ENCODE measurements around the gene NEBL. TPM values are rescaled to one million over a fixed set of nuclear protein-coding genes. Genes with fewer than 3 reads are reported as not detected.

The NEBL gene
- total and polyA plus RNA-seq, 2 donors from 2014 or later = 13.8 to 21.2 TPM

DNA sequence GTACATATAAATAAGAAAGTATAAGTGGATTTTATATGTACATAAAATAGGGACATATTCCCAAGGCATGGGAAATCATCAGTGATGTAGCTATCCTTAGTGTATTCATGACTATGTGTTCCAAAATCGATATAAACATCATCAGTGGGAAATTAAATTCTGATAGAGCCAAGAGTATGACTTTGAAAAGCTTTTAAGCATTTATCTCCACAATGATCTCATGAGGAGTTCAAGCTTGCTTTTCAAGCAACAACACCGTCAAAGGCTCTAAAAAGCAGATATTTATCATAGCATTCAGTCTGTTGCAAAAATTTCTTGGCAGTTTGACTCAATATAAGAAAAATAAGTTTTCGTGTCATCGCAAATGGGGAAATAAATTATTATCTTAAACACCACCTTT is 14.5 kb upstream of the NEBL start:
- no peak for DNase-seq
- H3K27ac ChIP-seq (ENCODE audit: low read depth in 2 of 2, low read length in 2 of 2) = no peak overlapping the region
- H3K9me3 ChIP-seq (ENCODE audit: control insufficient read depth in 2 of 3, insufficient read depth in 1 of 3, low read length in 3 of 3) = no peaks in the 10 kb centered on the region
- no peaks in the 10 kb centered on the region for H3K4me1 ChIP-seq (ENCODE audit: control insufficient read depth in 2 of 3, insufficient read depth in 2 of 3, low read depth in 1 of 3, low read length in 3 of 3)
- H3K9ac ChIP-seq (ENCODE audit: low read length in 3 of 3) = no peak overlapping the region
- no peak overlapping the region for H3K4me3 ChIP-seq (ENCODE audit: low read length in 3 of 3)
- TF ChIP-seq, protein P1, sequence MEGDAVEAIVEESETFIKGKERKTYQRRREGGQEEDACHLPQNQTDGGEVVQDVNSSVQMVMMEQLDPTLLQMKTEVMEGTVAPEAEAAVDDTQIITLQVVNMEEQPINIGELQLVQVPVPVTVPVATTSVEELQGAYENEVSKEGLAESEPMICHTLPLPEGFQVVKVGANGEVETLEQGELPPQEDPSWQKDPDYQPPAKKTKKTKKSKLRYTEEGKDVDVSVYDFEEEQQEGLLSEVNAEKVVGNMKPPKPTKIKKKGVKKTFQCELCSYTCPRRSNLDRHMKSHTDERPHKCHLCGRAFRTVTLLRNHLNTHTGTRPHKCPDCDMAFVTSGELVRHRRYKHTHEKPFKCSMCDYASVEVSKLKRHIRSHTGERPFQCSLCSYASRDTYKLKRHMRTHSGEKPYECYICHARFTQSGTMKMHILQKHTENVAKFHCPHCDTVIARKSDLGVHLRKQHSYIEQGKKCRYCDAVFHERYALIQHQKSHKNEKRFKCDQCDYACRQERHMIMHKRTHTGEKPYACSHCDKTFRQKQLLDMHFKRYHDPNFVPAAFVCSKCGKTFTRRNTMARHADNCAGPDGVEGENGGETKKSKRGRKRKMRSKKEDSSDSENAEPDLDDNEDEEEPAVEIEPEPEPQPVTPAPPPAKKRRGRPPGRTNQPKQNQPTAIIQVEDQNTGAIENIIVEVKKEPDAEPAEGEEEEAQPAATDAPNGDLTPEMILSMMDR (IDR thresholded peaks at IDR 0.05; ENCODE audit: borderline replicate concordance, extremely low read depth, insufficient read depth) = no peak
- H3K27me3 ChIP-seq (ENCODE audit: control insufficient read depth, insufficient read depth, low read length) = no peaks in the 10 kb centered on the region
- intact Hi-C loops (cut with DNase I) = no loop called here
- no peaks in the 10 kb centered on the region for H3K36me3 ChIP-seq (ENCODE audit: control insufficient read depth in 2 of 3, insufficient read depth in 3 of 3, low read length in 3 of 3)
- FAIRE-seq = no peak

DNA sequence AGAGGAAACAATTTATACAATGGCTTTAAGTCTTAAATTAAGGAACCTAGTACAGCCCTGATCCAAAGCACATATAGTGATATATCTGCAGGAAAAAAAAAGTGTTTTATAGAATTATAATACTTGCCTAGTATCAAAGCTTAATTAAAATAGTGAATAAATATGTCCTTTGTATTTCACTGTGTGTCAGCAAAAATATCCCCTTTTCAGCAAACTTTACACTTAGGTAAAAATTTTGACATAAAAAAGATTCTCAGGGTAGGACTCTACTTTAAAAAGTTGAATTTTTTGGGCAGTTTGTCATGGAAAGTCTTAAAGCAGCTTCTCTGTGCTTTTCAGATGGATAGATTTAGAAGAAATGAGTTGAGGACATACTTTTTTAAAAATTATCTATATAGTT is 12.7 kb upstream of the NEBL start:
- Histone ChIP-seq H3K36me3 (ENCODE audit: control insufficient read depth in 2 of 3, insufficient read depth in 3 of 3, low read length in 3 of 3) (no peaks in the 10 kb centered on the region), H3K27ac (ENCODE audit: low read depth in 2 of 2, low read length in 2 of 2) (no peak overlapping the region), H3K9ac (ENCODE audit: low read length in 3 of 3) (no peak overlapping the region), H3K4me1 (ENCODE audit: control insufficient read depth in 2 of 3, insufficient read depth in 2 of 3, low read depth in 1 of 3, low read length in 3 of 3) (no peaks in the 10 kb centered on the region), H3K9me3 (ENCODE audit: control insufficient read depth in 2 of 3, insufficient read depth in 1 of 3, low read length in 3 of 3) (no peaks in the 10 kb centered on the region), H3K27me3 (ENCODE audit: control insufficient read depth, insufficient read depth, low read length) (no peaks in the 10 kb centered on the region), H3K4me3 (ENCODE audit: low read length in 3 of 3) (no peak overlapping the region)
- DNase-seq = no peak
- TF ChIP-seq, protein P1 (IDR thresholded peaks at IDR 0.05; ENCODE audit: borderline replicate concordance, extremely low read depth, insufficient read depth) = no peak
- no peak for FAIRE-seq
- intact Hi-C loops (cut with DNase I) = no loop called here

DNA sequence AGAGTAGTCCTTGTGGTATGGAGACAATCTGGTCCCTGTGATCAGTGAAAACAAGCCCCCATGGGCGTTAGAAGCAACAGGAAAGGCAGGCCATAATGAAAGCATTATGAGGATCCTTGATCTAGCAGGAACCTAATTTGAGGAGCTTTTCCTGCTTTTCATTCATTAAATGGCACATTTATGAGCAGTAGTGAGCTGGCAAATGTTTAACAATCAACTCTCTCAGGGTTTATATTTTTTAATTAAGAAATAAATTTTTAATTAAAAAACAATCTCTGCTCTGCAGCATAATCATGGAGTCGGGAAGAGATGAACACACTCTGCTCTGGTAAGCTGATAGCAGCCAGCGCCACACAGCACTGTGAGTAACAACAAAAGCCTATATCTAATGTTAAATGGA is 11.3 kb upstream of the NEBL start:
- FAIRE-seq = no peak
- Histone ChIP-seq H3K9ac (ENCODE audit: low read length in 3 of 3) (no peak overlapping the region), H3K36me3 (ENCODE audit: control insufficient read depth in 2 of 3, insufficient read depth in 3 of 3, low read length in 3 of 3) (no peaks in the 10 kb centered on the region), H3K9me3 (ENCODE audit: control insufficient read depth in 2 of 3, insufficient read depth in 1 of 3, low read length in 3 of 3) (no peaks in the 10 kb centered on the region), H3K27me3 (ENCODE audit: control insufficient read depth, insufficient read depth, low read length) (no peaks in the 10 kb centered on the region), H3K4me1 (ENCODE audit: control insufficient read depth in 2 of 3, insufficient read depth in 2 of 3, low read depth in 1 of 3, low read length in 3 of 3) (no peaks in the 10 kb centered on the region), H3K27ac (ENCODE audit: low read depth in 2 of 2, low read length in 2 of 2) (no peak overlapping the region), H3K4me3 (ENCODE audit: low read length in 3 of 3) (no peak overlapping the region)
- intact Hi-C loops (cut with DNase I) = no loop called here
- TF ChIP-seq, protein P1 (IDR thresholded peaks at IDR 0.05; ENCODE audit: borderline replicate concordance, extremely low read depth, insufficient read depth) = no peak
- DNase-seq = peak in 2 of 5 donors; percentile 10 to 16
